ENCODE measurements around the gene ITPA. TPM values are rescaled to one million over a fixed set of nuclear protein-coding genes. Genes with fewer than 3 reads are reported as not detected.

The ITPA gene
- total RNA-seq, 1 experiment from 2014 or later, result 117 TPM

DNA sequence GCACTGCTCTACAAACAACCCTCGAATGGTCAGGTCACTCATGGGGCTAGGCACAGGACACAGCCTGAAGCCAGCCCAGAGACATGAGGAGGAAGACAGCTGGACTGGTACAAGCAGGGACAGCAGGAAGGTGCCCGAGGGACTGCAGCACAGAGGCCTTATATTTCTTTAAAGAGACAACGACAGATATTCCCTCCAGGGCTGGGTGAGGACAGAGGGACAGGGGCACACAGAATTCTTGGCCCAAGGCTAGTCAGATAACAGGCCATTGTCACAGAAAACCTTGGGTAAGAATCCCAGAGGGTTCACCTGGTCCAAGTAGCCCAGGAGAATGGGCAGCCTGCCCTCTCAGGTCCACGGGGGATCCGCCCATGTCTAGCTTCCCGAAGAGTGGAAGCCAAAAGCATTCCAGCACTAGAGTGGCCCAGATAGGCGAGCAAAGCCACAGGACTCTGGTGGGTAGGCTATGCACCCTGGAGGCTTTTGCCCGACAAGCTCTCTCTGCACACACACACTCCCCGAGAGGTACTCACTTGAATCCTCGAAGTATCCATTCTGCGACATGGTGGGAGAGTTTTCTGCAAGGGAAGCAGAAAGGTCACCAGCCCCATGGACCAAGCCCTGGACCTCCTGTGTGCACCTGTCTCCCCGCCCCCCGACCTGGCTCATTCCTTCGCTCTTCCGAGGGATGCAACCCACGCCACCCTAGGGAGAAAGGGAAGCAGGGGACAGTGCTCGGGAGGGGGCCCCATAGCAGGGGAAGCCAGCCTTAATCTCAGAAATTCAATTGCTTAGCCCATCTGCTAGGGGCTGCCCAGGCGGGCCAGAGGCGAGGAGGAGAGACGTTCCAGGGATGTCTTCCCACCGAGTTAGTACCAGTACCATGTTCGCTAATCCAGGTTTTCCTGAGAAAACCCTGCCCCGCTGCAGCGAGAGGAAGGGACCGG is 28.0 kb downstream of the ITPA start:
- no peaks in the 10 kb centered on the region for H3K27me3 ChIP-seq (ENCODE audit: low read length)
- POLR2A ChIA-PET (ENCODE audit: unreplicated experiment), result no interaction called here
- no peak for DNase-seq
- peaks cover 39% of the 10 kb centered on the region for H3K4me1 ChIP-seq (ENCODE audit: insufficient read depth, low read length)
- no peak overlapping the region for H3K9ac ChIP-seq (ENCODE audit: low read length)
- H3K9me3 ChIP-seq (ENCODE audit: low read length), result no peaks in the 10 kb centered on the region
- H3F3A ChIP-seq (ENCODE audit: low read length, unreplicated experiment), result no peaks in the 10 kb centered on the region
- H3K9me2 ChIP-seq (replicated peaks; ENCODE audit: low read length), result no peaks in the 10 kb centered on the region
- no peaks in the 10 kb centered on the region for H4K20me1 ChIP-seq (ENCODE audit: low read length)
- CTCF ChIA-PET, result no interaction called here
- H2AFZ ChIP-seq (ENCODE audit: low read length), result no peak overlapping the region
- intact Hi-C loops (cut with micrococcal nuclease), result no loop called here
- ATAC-seq, result no peak
- no peak overlapping the region for H3K27ac ChIP-seq (ENCODE audit: low read length)
- H3K79me2 ChIP-seq (ENCODE audit: low read length), result 0 out of 2 replicates have a peak, but pooled peaks cover 9% of the 10 kb centered on the region
- peak overlapping the region; percentile 92; the same call in 1 of the 2 replicates for H3K4me3 ChIP-seq (ENCODE audit: low read length)
- peak overlapping the region; percentile 98 for H3K4me2 ChIP-seq (ENCODE audit: low read length)
- peaks cover 5% of the 10 kb centered on the region; the same call in 1 of the 2 replicates for H3K36me3 ChIP-seq (ENCODE audit: low read depth, low read length)
- BruUV-seq (replicated peaks), result TSS peak; percentile 39
- TF ChIP-seq, protein P1, sequence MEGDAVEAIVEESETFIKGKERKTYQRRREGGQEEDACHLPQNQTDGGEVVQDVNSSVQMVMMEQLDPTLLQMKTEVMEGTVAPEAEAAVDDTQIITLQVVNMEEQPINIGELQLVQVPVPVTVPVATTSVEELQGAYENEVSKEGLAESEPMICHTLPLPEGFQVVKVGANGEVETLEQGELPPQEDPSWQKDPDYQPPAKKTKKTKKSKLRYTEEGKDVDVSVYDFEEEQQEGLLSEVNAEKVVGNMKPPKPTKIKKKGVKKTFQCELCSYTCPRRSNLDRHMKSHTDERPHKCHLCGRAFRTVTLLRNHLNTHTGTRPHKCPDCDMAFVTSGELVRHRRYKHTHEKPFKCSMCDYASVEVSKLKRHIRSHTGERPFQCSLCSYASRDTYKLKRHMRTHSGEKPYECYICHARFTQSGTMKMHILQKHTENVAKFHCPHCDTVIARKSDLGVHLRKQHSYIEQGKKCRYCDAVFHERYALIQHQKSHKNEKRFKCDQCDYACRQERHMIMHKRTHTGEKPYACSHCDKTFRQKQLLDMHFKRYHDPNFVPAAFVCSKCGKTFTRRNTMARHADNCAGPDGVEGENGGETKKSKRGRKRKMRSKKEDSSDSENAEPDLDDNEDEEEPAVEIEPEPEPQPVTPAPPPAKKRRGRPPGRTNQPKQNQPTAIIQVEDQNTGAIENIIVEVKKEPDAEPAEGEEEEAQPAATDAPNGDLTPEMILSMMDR (conservative IDR thresholded peaks at IDR 0.05; ENCODE audit: low read depth, low read length), result no peak
- TF ChIP-seq EZH2 (IDR thresholded peaks at IDR 0.05; ENCODE audit: low read length, unreplicated experiment), result no peak
- no peak for TF ChIP-seq EZH2phosphoT487 (IDR thresholded peaks at IDR 0.05; ENCODE audit: borderline replicate concordance, low read length)

DNA sequence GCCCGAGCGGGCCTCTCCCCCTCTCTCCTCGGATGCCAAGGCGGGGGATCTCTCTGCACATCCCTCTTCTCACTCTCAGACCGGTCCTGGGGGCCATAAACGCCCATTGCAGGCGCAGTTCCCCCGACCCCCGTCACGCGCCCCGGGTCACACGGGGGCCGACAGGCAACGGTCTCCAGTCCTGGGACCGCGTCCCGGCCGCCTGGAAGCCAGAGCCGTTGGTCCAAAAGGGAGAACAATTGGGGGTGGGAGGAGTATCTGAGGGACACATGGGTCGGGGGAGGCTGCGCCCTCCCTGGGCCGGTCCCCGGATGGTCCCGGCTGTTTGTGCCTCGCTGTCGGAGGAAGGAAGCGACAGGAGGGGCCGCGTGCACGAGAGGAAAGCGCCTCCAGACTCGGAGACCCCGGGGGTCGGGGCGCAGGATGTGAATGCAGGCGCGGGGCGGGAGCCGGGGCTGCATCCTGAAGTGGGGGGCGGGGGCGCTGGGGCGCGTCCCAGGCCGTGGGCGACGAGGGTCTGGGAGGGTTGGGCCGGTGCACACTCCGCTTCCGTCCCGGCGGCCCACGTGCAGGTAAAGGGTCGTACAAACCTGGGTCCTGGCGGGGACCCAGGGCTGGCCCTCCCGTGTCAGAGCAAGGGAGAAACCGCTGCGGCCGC is 28.8 kb downstream of the ITPA start:
- no TSS peak for BruUV-seq (replicated peaks)
- 0 out of 2 replicates have a peak, but pooled peaks cover 9% of the 10 kb centered on the region for H3K79me2 ChIP-seq (ENCODE audit: low read length)
- peaks cover 5% of the 10 kb centered on the region; the same call in 1 of the 2 replicates for H3K36me3 ChIP-seq (ENCODE audit: low read depth, low read length)
- H3K9me2 ChIP-seq (replicated peaks; ENCODE audit: low read length), result no peaks in the 10 kb centered on the region
- H4K20me1 ChIP-seq (ENCODE audit: low read length), result no peaks in the 10 kb centered on the region
- no peak for DNase-seq
- no peak for ATAC-seq
- H3K27ac ChIP-seq (ENCODE audit: low read length), result no peak overlapping the region
- peaks cover 39% of the 10 kb centered on the region for H3K4me1 ChIP-seq (ENCODE audit: insufficient read depth, low read length)
- no peaks in the 10 kb centered on the region for H3F3A ChIP-seq (ENCODE audit: low read length, unreplicated experiment)
- H3K4me3 ChIP-seq (ENCODE audit: low read length), result peak overlapping the region; percentile 92
- TF ChIP-seq EZH2 (IDR thresholded peaks at IDR 0.05; ENCODE audit: low read length, unreplicated experiment) (no peak), EZH2phosphoT487 (IDR thresholded peaks at IDR 0.05; ENCODE audit: borderline replicate concordance, low read length) (no peak)
- TF ChIP-seq, protein P1 (conservative IDR thresholded peaks at IDR 0.05; ENCODE audit: low read depth, low read length), result no peak
- ChIA-PET CTCF (interaction anchor here (0.5 kb wide), 1 partner anchor 19 kb away, joined by 5 read pairs; no protein-coding TSS in a partner anchor), POLR2A (ENCODE audit: unreplicated experiment) (interaction anchor here (0.6 to 2.0 kb wide), 2 partner anchors 12 to 15 kb away, joined by 4 to 18 read pairs; no protein-coding TSS in a partner anchor)
- intact Hi-C loops (cut with micrococcal nuclease), result no loop called here
- H3K4me2 ChIP-seq (ENCODE audit: low read length), result peak overlapping the region; percentile 98
- peak overlapping the region; percentile 59; the same call in 1 of the 2 replicates for H3K9ac ChIP-seq (ENCODE audit: low read length)
- no peaks in the 10 kb centered on the region for H3K27me3 ChIP-seq (ENCODE audit: low read length)
- peak overlapping the region; percentile 99 for H2AFZ ChIP-seq (ENCODE audit: low read length)
- H3K9me3 ChIP-seq (ENCODE audit: low read length), result no peaks in the 10 kb centered on the region

Data from PC-3 (cell line).